ENCODE results near the gene GPR146. TPM values are rescaled to one million over a fixed set of nuclear protein-coding genes. Genes with fewer than 3 reads are reported as not detected.
A peak's percentile ranks its signal among the peaks of the same experiment; 100 is the strongest.

Gene GPR146
- total RNA-seq, 3 donors from 2014 or later = 3.5 to 13.0 (median 5.7) TPM

GRCh38 chr7:1065585-1066241 lies 21.4 kb downstream of the GPR146 start:
- intact Hi-C loops (cut with DNase I, micrococcal nuclease) = loop anchor here (2.0 to 5.0 kb wide), 2 partner anchors 71 to 73 kb away; no protein-coding TSS in a partner anchor
- Histone ChIP-seq H3K4me3 (no peak overlapping the region), H3K9me3 (no peaks in the 10 kb centered on the region), H3K4me1 (ENCODE audit: low read depth) (peaks cover 9% of the 10 kb centered on the region), H3K36me3 (ENCODE audit: low read depth) (no peaks in the 10 kb centered on the region)
- TF ChIP-seq CTCF (IDR thresholded peaks at IDR 0.05) = peak; percentile 90
- peak; percentile 97 for ATAC-seq
- peak; percentile 80 to 92 (median 91) for DNase-seq

DNA sequence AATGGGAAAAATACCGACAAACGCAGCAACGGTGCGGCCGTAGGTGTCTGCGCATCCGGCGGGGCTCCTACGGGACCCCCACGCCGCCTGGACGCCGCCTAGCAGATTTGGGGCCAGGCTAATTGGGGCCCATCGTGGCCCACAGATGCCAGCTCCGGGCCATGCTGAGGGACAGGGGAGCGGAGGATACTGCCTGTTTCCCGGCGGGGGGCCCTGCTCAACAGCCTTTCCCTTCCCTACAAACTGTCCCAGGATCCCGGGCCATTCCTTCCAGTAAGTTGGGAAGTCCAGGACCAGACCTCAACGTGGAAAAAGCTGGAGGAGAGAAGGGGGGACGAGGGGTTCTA lies 21.9 kb downstream of the GPR146 start:
- no peaks in the 10 kb centered on the region for H3K36me3 ChIP-seq (ENCODE audit: low read depth)
- intact Hi-C loops (cut with DNase I, micrococcal nuclease) = loop anchor here (2.0 to 5.0 kb wide), 2 partner anchors 71 to 74 kb away; no protein-coding TSS in a partner anchor
- peak in 1 of 3 donors; percentile 45 for DNase-seq
- no peaks in the 10 kb centered on the region for H3K9me3 ChIP-seq
- TF ChIP-seq CTCF (IDR thresholded peaks at IDR 0.05) = no peak
- ATAC-seq = no peak
- H3K4me1 ChIP-seq (ENCODE audit: low read depth) = peaks cover 9% of the 10 kb centered on the region
- H3K4me3 ChIP-seq = no peak overlapping the region

DNA sequence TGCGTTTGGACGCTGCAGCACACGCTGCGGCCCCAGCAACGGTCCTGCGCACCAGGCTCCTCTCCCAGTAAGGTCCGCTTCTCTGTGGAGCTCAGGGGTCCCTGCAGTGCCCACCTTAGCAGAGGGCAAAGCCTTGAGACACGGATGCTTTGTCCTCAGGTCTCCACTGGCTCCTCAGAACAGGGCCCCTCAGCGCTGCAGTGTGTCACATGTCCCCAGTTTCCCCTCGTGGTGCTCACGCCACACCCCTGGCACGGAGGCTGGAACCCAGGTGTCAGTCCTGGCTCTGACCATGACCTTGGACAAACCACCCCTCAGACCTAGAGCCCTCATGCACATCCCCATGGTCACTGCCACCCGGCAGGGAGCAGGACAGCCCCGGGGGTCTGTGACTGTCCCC lies 23.7 kb downstream of the GPR146 start:
- peaks cover 9% of the 10 kb centered on the region for H3K4me1 ChIP-seq (ENCODE audit: low read depth)
- no peak overlapping the region for H3K4me3 ChIP-seq
- TF ChIP-seq CTCF (IDR thresholded peaks at IDR 0.05) = no peak
- intact Hi-C loops (cut with DNase I, micrococcal nuclease) = loop anchor here in 1 of 2 donors (5.0 kb wide), 1 partner anchor 76 kb away; no protein-coding TSS in a partner anchor
- H3K36me3 ChIP-seq (ENCODE audit: low read depth) = no peaks in the 10 kb centered on the region
- ATAC-seq (no peak), DNase-seq (no peak)
- no peaks in the 10 kb centered on the region for H3K9me3 ChIP-seq

DNA sequence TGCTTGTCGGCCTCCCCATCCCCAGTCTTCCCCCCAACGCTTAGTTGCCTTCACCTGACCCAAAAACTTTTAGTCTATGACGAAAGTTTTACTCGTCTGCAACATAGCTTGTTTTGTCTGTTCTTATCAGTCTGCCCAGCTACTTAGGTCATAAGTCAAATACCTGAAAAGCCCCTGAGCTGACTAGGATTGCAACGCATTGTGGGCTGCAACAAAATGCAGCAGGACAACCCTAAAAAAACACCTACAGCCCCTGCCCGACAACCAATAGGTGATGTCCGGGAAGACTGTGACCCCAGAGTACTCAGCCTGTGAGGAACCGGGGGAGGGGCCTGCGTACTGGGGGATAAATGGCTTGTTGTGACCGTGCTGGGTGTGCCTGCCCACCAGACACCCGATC lies 24.3 kb downstream of the GPR146 start:
- TF ChIP-seq CTCF (IDR thresholded peaks at IDR 0.05) = no peak
- ATAC-seq = no peak
- no peaks in the 10 kb centered on the region for H3K9me3 ChIP-seq
- no peak overlapping the region for H3K4me3 ChIP-seq
- H3K36me3 ChIP-seq (ENCODE audit: low read depth) = no peaks in the 10 kb centered on the region
- H3K4me1 ChIP-seq (ENCODE audit: low read depth) = peaks cover 9% of the 10 kb centered on the region
- DNase-seq = no peak
- intact Hi-C loops (cut with DNase I, micrococcal nuclease) = loop anchor here in 1 of 2 donors (5.0 kb wide), 1 partner anchor 76 kb away; no protein-coding TSS in a partner anchor

GRCh38 chr7:1070544-1071011 lies 26.2 kb downstream of the GPR146 start:
- DNase-seq (no peak), ATAC-seq (no peak)
- no peaks in the 10 kb centered on the region for H3K9me3 ChIP-seq
- intact Hi-C loops (cut with DNase I, micrococcal nuclease) = no loop called here
- no peaks in the 10 kb centered on the region for H3K36me3 ChIP-seq (ENCODE audit: low read depth)
- H3K4me1 ChIP-seq (ENCODE audit: low read depth) = peaks cover 5% of the 10 kb centered on the region
- H3K4me3 ChIP-seq = no peak overlapping the region
- TF ChIP-seq CTCF (IDR thresholded peaks at IDR 0.05) = no peak
